NT2/D1 (cell line): ENCODE results near the gene SYNGR1.

ENCODE experiments used
- SUZ12 ChIP-seq: IDR thresholded peaks from 2 replicates; pipeline ENCODE4 v1.6.1; 2011; ENCODE audit not compliant: insufficient read length, insufficient read depth; ENCODE audit errors: extremely low read depth
- YY1 ChIP-seq: IDR thresholded peaks from 2 replicates; pipeline ENCODE4 v1.6.1; 2011; ENCODE audit not compliant: insufficient read length, insufficient read depth
- ZNF274 ChIP-seq: IDR thresholded peaks from 2 replicates; pipeline ENCODE4 v1.6.1; 2011; ENCODE audit warnings: mild to moderate bottlenecking, low read depth, low read length

GRCh38 chr22:39361496-39361895 lies 11.7 kb downstream of the SYNGR1 start:
- no peak for TF ChIP-seq YY1
- no peak for TF ChIP-seq ZNF274
- no peak for TF ChIP-seq SUZ12
